ENCODE data around the gene PRDM16.

Gene PRDM16

GRCh38 chr1:3141129-3141528 lies 72.1 kb downstream of the PRDM16 start:
- no peak for DNase-seq (ENCODE audit: low read depth)
- TF ChIP-seq CTCF (IDR thresholded peaks at IDR 0.05; ENCODE audit: low read depth, low read length, missing control alignments): no peak

GRCh38 chr1:3141836-3142235 lies 72.8 kb downstream of the PRDM16 start:
- no peak overlapping the region for H3K4me3 ChIP-seq (ENCODE audit: low read depth, low read length)
- DNase-seq (ENCODE audit: low read depth): no peak
- TF ChIP-seq CTCF (IDR thresholded peaks at IDR 0.05; ENCODE audit: low read depth, low read length, missing control alignments): no peak

More at GRCh38 chr1:3141129-3141528, 72.1 kb downstream of the PRDM16 start:
- H3K4me3 ChIP-seq (ENCODE audit: low read depth, low read length): no peak overlapping the region

- no peak for DNase-seq (ENCODE audit: low read depth)
- H3K4me3 ChIP-seq (ENCODE audit: low read depth, low read length): no peak overlapping the region
- TF ChIP-seq CTCF (IDR thresholded peaks at IDR 0.05; ENCODE audit: low read depth, low read length, missing control alignments): no peak
These were observed 73.2 kb downstream of the PRDM16 start for GRCh38 chr1:3142236-3142635.

- TF ChIP-seq CTCF (IDR thresholded peaks at IDR 0.05; ENCODE audit: low read depth, low read length, missing control alignments): no peak
- DNase-seq (ENCODE audit: low read depth): no peak
- H3K4me3 ChIP-seq (ENCODE audit: low read depth, low read length): no peak overlapping the region
These were observed 73.7 kb downstream of the PRDM16 start for GRCh38 chr1:3142751-3143150.

GRCh38 chr1:3145532-3146325 lies 76.7 kb downstream of the PRDM16 start:
- no peak for DNase-seq (ENCODE audit: low read depth)
- TF ChIP-seq CTCF (IDR thresholded peaks at IDR 0.05; ENCODE audit: low read depth, low read length, missing control alignments): no peak
- no peak overlapping the region for H3K4me3 ChIP-seq (ENCODE audit: low read depth, low read length)

- no peak overlapping the region for H3K4me3 ChIP-seq (ENCODE audit: low read depth, low read length)
- no peak for TF ChIP-seq CTCF (IDR thresholded peaks at IDR 0.05; ENCODE audit: low read depth, low read length, missing control alignments)
- no peak for DNase-seq (ENCODE audit: low read depth)
These were observed 77.5 kb downstream of the PRDM16 start for GRCh38 chr1:3146458-3146857.

GRCh38 chr1:3146907-3147306 lies 77.9 kb downstream of the PRDM16 start:
- no peak overlapping the region for H3K4me3 ChIP-seq (ENCODE audit: low read depth, low read length)
- no peak for TF ChIP-seq CTCF (IDR thresholded peaks at IDR 0.05; ENCODE audit: low read depth, low read length, missing control alignments)
- DNase-seq (ENCODE audit: low read depth): no peak
